GM23248 (cell line): ENCODE measurements around the gene APEH. TPM values are rescaled to one million over a fixed set of nuclear protein-coding genes. Genes with fewer than 3 reads are reported as not detected.
"Not testable (repeated sequence)": the region's sequence is repeated elsewhere in the genome, so short reads cannot be mapped to it uniquely, and the experiment has no call there.

Source experiments
- DNase-seq: peaks from one replicate; pipeline ENCODE4 v3.0.0-alpha.2; 2015
- H2AFZ ChIP-seq: fragments of 200-600 bp; sonication (generic); 2 replicates; pipeline ENCODE4 v1.6.1; 2016; ENCODE audit warnings: antibody characterized with exemption
- H3F3A ChIP-seq: fragments of 200-600 bp; sonication (generic); 2 replicates; pipeline ENCODE4 v1.6.1; 2016; ENCODE audit warnings: mild to moderate bottlenecking, antibody characterized with exemption, mixed run types; ENCODE audit not compliant: insufficient read depth
- H3K27ac ChIP-seq: fragments of 200-600 bp; sonication (generic); 2 replicates; pipeline ENCODE4 v1.5.1; 2016; ENCODE audit warnings: mild to moderate bottlenecking
- H3K27me3 ChIP-seq: fragments of 200-600 bp; sonication (generic); replicated peaks from 2 replicates; pipeline ENCODE4 v1.6.1; 2016; ENCODE audit warnings: mild to moderate bottlenecking; ENCODE audit not compliant: insufficient read depth
- H3K36me3 ChIP-seq: fragments of 200-600 bp; sonication (generic); 2 replicates; pipeline ENCODE4 v1.6.1; 2016; ENCODE audit warnings: low read depth, mild to moderate bottlenecking
- H3K4me1 ChIP-seq: fragments of 200-600 bp; sonication (generic); 2 replicates; pipeline ENCODE4 v1.6.1; 2016; ENCODE audit warnings: mild to moderate bottlenecking; ENCODE audit not compliant: insufficient read depth
- H3K4me2 ChIP-seq: fragments of 200-600 bp; sonication (generic); one replicate; pipeline ENCODE4 v1.6.1; 2016; ENCODE audit warnings: mild to moderate bottlenecking; ENCODE audit not compliant: unreplicated experiment
- H3K4me3 ChIP-seq: fragments of 200-600 bp; sonication (generic); 2 replicates; pipeline ENCODE4 v1.5.1; 2016; ENCODE audit warnings: mild to moderate bottlenecking
- H3K79me2 ChIP-seq: fragments of 200-600 bp; sonication (generic); 2 replicates; pipeline ENCODE4 v1.6.1; 2016; ENCODE audit warnings: mild to moderate bottlenecking; ENCODE audit not compliant: insufficient read depth
- H3K9ac ChIP-seq: fragments of 200-600 bp; sonication (generic); 2 replicates; pipeline ENCODE4 v1.6.1; 2016; ENCODE audit warnings: mild to moderate bottlenecking
- H3K9me2 ChIP-seq: fragments of 200-600 bp; sonication (generic); 2 replicates; pipeline ENCODE4 v1.6.1; 2016; ENCODE audit warnings: mixed run types, mild to moderate bottlenecking, moderate library complexity; ENCODE audit not compliant: insufficient read depth
- H3K9me3 ChIP-seq: fragments of 200-600 bp; sonication (generic); one replicate; pipeline ENCODE4 v1.6.1; 2017; ENCODE audit warnings: low read depth
- H4K20me1 ChIP-seq: fragments of 200-600 bp; sonication (generic); 2 replicates; pipeline ENCODE4 v1.6.0; 2016; ENCODE audit not compliant: insufficient read depth
- EZH2 ChIP-seq: fragments of 200-600 bp; sonication (generic); IDR thresholded peaks from 2 replicates; pipeline ENCODE4 v1.6.1; 2018; ENCODE audit warnings: antibody characterized with exemption, mild to moderate bottlenecking; ENCODE audit not compliant: insufficient read depth, poor library complexity, severe bottlenecking
- EZH2phosphoT487 ChIP-seq: fragments of 200-600 bp; sonication (generic); IDR thresholded peaks from 2 replicates; pipeline ENCODE4 v1.6.1; 2018; ENCODE audit warnings: antibody characterized with exemption, moderate library complexity, mild to moderate bottlenecking, low read depth; ENCODE audit not compliant: insufficient read depth
- WGBS, 2 experiments: methylation state at CpG; one replicate each; pipeline ENCODE4 v1.1.6; 2015 to 2017; ENCODE audit warnings: low lambda C conversion rate in 2 of 2, low coverage in 1 of 2; ENCODE audit errors: missing lambda C conversion rate in 2 of 2; 5-methylcytosine and 5-hydroxymethylcytosine counted together
- in situ Hi-C: fragments of 300-500 bp; cut with MboI; formaldehyde crosslinking; loops from 2 replicates; pipeline ENCODE4 v1.15.0; 2020
- polyA plus RNA-seq: library from polyadenylated mRNA; unstranded; fragments of >200 nt; fragmentation: Nextera tagmentation; extraction: Ambion mirVana; gene quantifications from 2 replicates; pipeline ENCODE4 v1.2.1, GENCODE V29; 2016
- total RNA-seq: library from RNA; depleted of rRNA; stranded (reverse); fragments of >200 nt; shearing (Covaris generic); gene quantifications from 2 replicates; pipeline ENCODE4 v1.2.3, GENCODE V29; 2014

APEH gene
- total and polyA plus RNA-seq, 2 experiments from 2014 or later: 89.1 to 108 TPM

DNA sequence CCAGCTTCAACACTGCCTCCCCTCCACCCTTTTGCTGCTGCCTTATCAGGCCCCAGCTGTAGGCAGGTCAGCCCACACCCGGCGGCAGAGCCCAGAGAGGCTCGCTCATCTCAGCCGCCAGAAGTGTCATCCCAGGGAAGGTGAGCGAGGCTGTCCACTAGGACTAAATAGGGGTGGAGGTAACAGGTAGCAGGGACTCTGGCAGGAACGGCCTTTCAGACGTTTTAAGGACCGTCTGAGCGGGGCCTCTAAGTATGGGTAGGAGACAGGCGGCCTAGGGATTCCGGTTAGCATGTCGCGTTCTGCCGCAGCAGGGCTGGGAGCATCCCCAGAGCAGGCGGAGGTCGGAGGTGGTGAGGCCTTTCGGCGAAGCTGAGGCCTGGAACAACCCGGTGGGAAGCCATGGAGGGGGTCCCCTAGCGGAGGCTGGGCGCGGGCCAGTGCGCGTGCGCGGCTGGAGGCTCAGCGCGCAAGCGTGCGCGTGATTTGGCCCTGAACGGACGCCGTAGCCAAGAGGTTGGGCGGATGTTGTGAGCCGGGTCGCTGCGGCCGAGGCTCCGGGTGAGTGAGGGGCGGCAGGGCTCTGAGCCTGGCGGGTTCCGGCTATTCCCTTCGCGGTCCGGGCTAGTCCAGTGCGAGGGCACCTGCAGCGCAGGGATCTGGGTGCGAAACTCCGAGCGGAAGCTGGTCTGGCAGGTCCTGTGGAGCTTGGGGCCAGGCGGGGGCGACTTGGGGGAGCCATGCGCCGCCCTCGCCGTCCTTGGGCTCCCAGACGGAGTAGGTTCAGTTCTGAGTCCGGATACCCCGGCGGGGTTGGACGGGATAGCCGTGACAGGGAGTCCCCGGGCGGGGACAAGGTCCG lies 15.1 kb downstream of the APEH start, which contains the start of the genes MST1 and RNF123:
MST1 (minus strand) TSS at position 429 of the 862 bp plus-strand sequence. CDS start 783 bp downstream, outside the sequence.
RNF123 (plus strand) TSS at position 512 of the 862 bp plus-strand sequence. CDS start 1,609 bp downstream, outside the sequence.
- TF ChIP-seq EZH2phosphoT487 (no peak), EZH2 (no peak)
- Histone ChIP-seq H4K20me1 (no peaks in the 10 kb centered on the region; the same call in 1 of the 2 replicates), H3K9ac (peak within 1 kb of the TSS; percentile 88), H3K9me3 (no peaks in the 10 kb centered on the region), H3K4me2 (peak within 1 kb of the TSS; percentile 98), H2AFZ (peak within 1 kb of the TSS; percentile 96), H3K9me2 (no peaks in the 10 kb centered on the region), H3K36me3 (no peaks in the 10 kb centered on the region), H3K79me2 (peaks cover 47% of the 10 kb centered on the region), H3K4me3 (peak within 1 kb of the TSS; percentile 93), H3F3A (no peaks in the 10 kb centered on the region), H3K27ac (peak within 1 kb of the TSS; percentile 30), H3K27me3 (no peaks in the 10 kb centered on the region), H3K4me1 (peaks cover 11% of the 10 kb centered on the region; the same call in 1 of the 2 replicates)
- in situ Hi-C loops: no loop called here
- peak; percentile 89 for DNase-seq
- WGBS, 2 experiments: 3 to 4% methylated on average over 42 to 66 of the region's 66 CpGs

GRCh38 chr3:49689908-49690624 lies 15.9 kb downstream of the APEH start:
- H3K36me3 ChIP-seq, H3K9me3 ChIP-seq, in situ Hi-C loops, H3K9me2 ChIP-seq, H3K27me3 ChIP-seq, H4K20me1 ChIP-seq, H3F3A ChIP-seq, H3K27ac ChIP-seq: not testable (repeated sequence)
- peak; percentile 47 for DNase-seq
- H3K79me2 ChIP-seq: peaks cover 53% of the 10 kb centered on the region
- H3K4me2 ChIP-seq: peak overlapping the region; percentile 98
- peaks cover 11% of the 10 kb centered on the region; the same call in 1 of the 2 replicates for H3K4me1 ChIP-seq
- H3K9ac ChIP-seq: peak overlapping the region; percentile 88
- peak overlapping the region; percentile 96 for H2AFZ ChIP-seq
- WGBS, 2 experiments: 8 to 9% methylated on average over 16 of the region's 16 CpGs
- H3K4me3 ChIP-seq: peak overlapping the region; percentile 93

GRCh38 chr3:49690856-49691255 lies 16.7 kb downstream of the APEH start:
- H3K36me3 ChIP-seq, H3K4me3 ChIP-seq, H3K9ac ChIP-seq, H3K27me3 ChIP-seq, H4K20me1 ChIP-seq, H2AFZ ChIP-seq, H3K9me2 ChIP-seq, H3F3A ChIP-seq, H3K9me3 ChIP-seq, in situ Hi-C loops, DNase-seq, H3K27ac ChIP-seq: not testable (repeated sequence)
- 91 to 92% methylated on average over 3 of the region's 3 CpGs for WGBS, 2 experiments
- peaks cover 53% of the 10 kb centered on the region for H3K79me2 ChIP-seq
- H3K4me1 ChIP-seq: peaks cover 11% of the 10 kb centered on the region; the same call in 1 of the 2 replicates
- peak overlapping the region; percentile 98 for H3K4me2 ChIP-seq

DNA sequence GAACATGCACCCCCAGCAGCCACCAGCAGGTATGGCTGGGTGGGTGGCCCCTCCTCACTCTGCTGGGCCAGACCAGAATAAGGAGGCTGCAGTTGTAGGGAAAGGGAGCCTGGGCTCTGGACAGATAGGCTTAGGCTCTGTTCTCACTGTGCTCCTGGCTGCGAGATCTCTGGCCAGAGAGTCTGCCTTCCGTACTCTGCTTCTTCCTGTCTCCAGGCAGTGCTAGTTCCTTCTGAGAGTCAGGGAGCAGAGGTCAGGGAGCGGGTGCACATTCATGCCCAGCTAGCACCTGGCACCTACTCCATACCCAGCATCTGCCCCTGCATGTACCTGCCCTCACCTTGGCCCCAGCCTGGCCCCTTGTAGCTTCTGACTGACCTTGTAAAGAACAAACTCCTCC lies 17.3 kb downstream of the APEH start:
- H3K27me3 ChIP-seq, H3K36me3 ChIP-seq, in situ Hi-C loops, H3K27ac ChIP-seq, H2AFZ ChIP-seq, H3K9me3 ChIP-seq, DNase-seq, H3F3A ChIP-seq, H4K20me1 ChIP-seq, H3K9ac ChIP-seq, H3K4me2 ChIP-seq, H3K4me3 ChIP-seq, H3K9me2 ChIP-seq: not testable (repeated sequence)
- Histone ChIP-seq H3K79me2 (peaks cover 53% of the 10 kb centered on the region), H3K4me1 (peaks cover 11% of the 10 kb centered on the region; the same call in 1 of the 2 replicates)
- WGBS, 2 experiments: 98 to 100% methylated on average over 3 of the region's 3 CpGs

- H3F3A ChIP-seq, H3K27me3 ChIP-seq, H3K4me1 ChIP-seq, H3K27ac ChIP-seq, H3K36me3 ChIP-seq, H3K4me2 ChIP-seq, in situ Hi-C loops, H3K9me2 ChIP-seq, H3K9ac ChIP-seq, DNase-seq, H3K4me3 ChIP-seq, H3K9me3 ChIP-seq, H4K20me1 ChIP-seq, H2AFZ ChIP-seq: not testable (repeated sequence)
- WGBS, 2 experiments: 44 to 48% methylated on average over 6 of the region's 6 CpGs
- peaks cover 51% of the 10 kb centered on the region for H3K79me2 ChIP-seq
Measured at GRCh38 chr3:49694409-49695070, 20.4 kb downstream of the APEH start.

GRCh38 chr3:49695350-49696015 lies 21.3 kb downstream of the APEH start:
- WGBS, 2 experiments: 66 to 82% methylated on average over 2 to 4 of the region's 4 CpGs
- not testable (repeated sequence) for H3K27me3 ChIP-seq

More at GRCh38 chr3:49695350-49696015, 21.3 kb downstream of the APEH start:
- H3F3A ChIP-seq, H3K4me3 ChIP-seq, DNase-seq, H3K9me3 ChIP-seq, H2AFZ ChIP-seq, H3K4me1 ChIP-seq, H3K27ac ChIP-seq, H3K4me2 ChIP-seq, H3K36me3 ChIP-seq, H4K20me1 ChIP-seq, in situ Hi-C loops, H3K9me2 ChIP-seq, H3K9ac ChIP-seq: not testable (repeated sequence)
- peaks cover 42% of the 10 kb centered on the region for H3K79me2 ChIP-seq
